Pancreas (tissue), 10 donors: Measurements from ENCODE around the gene SLC25A34. TPM values are rescaled to one million over a fixed set of nuclear protein-coding genes. Genes with fewer than 3 reads are reported as not detected.

Experiments used
- ATAC-seq, 4 donors: fragments of 200-7000 bp; cut with Tn5 transposase; one replicate each; pipeline versions ENCODE4 v1.8.0 to v1.9.1; 2020; ENCODE audit warnings: mild to moderate bottlenecking in 4 of 4, moderate library complexity in 4 of 4
- DNase-seq, 6 donors: peaks; one replicate each; pipeline ENCODE4 v3.0.0-alpha.2; 2020
- FAIRE-seq: peaks from 2 replicates; lab custom pipeline; 2012; peaks lifted over from hg19 to GRCh38; lab: Jason Lieb, UNC
- H3K27ac ChIP-seq, 4 donors: fragments of 200-600 bp; sonication (generic); 1 replicate in 3 of 4; 2 replicates in 1 of 4; pipeline versions ENCODE4 v1.5.0 to v1.8.0; 2020
- H3K27me3 ChIP-seq, 4 donors: fragments of 200-600 bp; one replicate each; pipeline ENCODE4 v1.8.0; 2021
- H3K36me3 ChIP-seq, 3 donors: fragments of 200-600 bp; sonication (generic) in 1 of 3; one replicate each; pipeline versions ENCODE4 v1.5.0 to v1.8.0; 2020 to 2021
- H3K4me1 ChIP-seq, 3 donors: fragments of 200-600 bp; one replicate each; pipeline ENCODE4 v1.8.0; 2021
- H3K4me3 ChIP-seq, 4 donors: fragments of 200-600 bp; sonication (generic) in 2 of 4; one replicate each; pipeline versions ENCODE4 v1.5.0 to v1.8.0; 2020 to 2021
- H3K9me3 ChIP-seq, 4 donors: fragments of 200-600 bp; one replicate each; pipeline ENCODE4 v1.8.0; 2021
- CTCF ChIP-seq, 4 donors: fragments of 200-600 bp; sonication (generic) in 3 of 4; IDR thresholded peaks; one replicate each; pipeline versions ENCODE4 v1.5.0 to v1.8.0; 2021; ENCODE audit warnings: antibody characterized with exemption in 4 of 4
- WGBS, 2 donors: extraction: QIAGEN DNeasy Blood & Tissue Kit; methylation state at CpG; one replicate each; pipeline ENCODE4 v1.1.7; 2013; 5-methylcytosine and 5-hydroxymethylcytosine counted together
- intact Hi-C, 3 donors: fragments of 100-400 bp; cut with DNase I; formaldehyde crosslinking; loops; one replicate each; pipeline versions ENCODE4 v1.11.1 to v1.14.2; 2022
- polyA plus RNA-seq, 2 donors: library from polyadenylated mRNA; stranded (reverse); fragments of 200-250 nt; gene quantifications; one replicate each; pipeline ENCODE4 v1.2.3, GENCODE V29; 2013
- total RNA-seq, 6 donors: library from RNA; stranded (reverse); fragmentation: NEBNext Ultra II Directional in 4 of 6; extraction: Animal tissue kit (Norgen Biotek cat#: 25700) in 4 of 6; gene quantifications; one replicate each; pipeline versions ENCODE4 v1.2.1 to v1.2.4, GENCODE V29; 2021 to 2023
- donor health status: healthy with polysubstance abuse.
- donor health status: DM: no; HTN: no; CAD: no; lungs with moderate emphysema.
- donor health status: DM: no; HTN: no; CAD: no.
- donor health status: control.
- donor health status: control.
- donor health status: Bipolar disorder and iron deficiency.
- donor health status: DM: yes; HTN: yes; CAD: no.
- donor health status: DM: no; HTN: no; CAD: no.
- donor health status: DM: no; HTN: no; CAD: no.
- donor health status: DM: yes; HTN: yes; CAD: no.

SLC25A34 gene
- total and polyA plus RNA-seq, 8 donors: 0.57 to 6.9 (median 1.9) TPM

- H3K36me3 ChIP-seq: no peaks in the 10 kb centered on the region
- H3K4me1 ChIP-seq: no peaks in the 10 kb centered on the region
- no peaks in the 10 kb centered on the region for H3K27me3 ChIP-seq
- TF ChIP-seq CTCF (IDR thresholded peaks at IDR 0.05): no peak
- DNase-seq (peak in 1 of 6 donors; percentile 49), ATAC-seq (peak; percentile 9 to 35 (median 24)), FAIRE-seq (no peak)
- peak overlapping the region in 2 of 4 donors; percentile 5 to 30 for H3K27ac ChIP-seq
- no peak overlapping the region for H3K4me3 ChIP-seq
- WGBS, 2 donors: 72 to 75% methylated on average over 19 of the region's 19 CpGs
- intact Hi-C loops: no loop called here
- H3K9me3 ChIP-seq: no peaks in the 10 kb centered on the region
Measured at GRCh38 chr1:15749399-15750291, 13.6 kb downstream of the SLC25A34 start.

GRCh38 chr1:15750924-15751323 lies 14.9 kb downstream of the SLC25A34 start:
- Histone ChIP-seq H3K27me3 (no peaks in the 10 kb centered on the region), H3K9me3 (no peaks in the 10 kb centered on the region), H3K36me3 (no peaks in the 10 kb centered on the region), H3K4me3 (no peak overlapping the region), H3K4me1 (no peaks in the 10 kb centered on the region), H3K27ac (no peak overlapping the region)
- DNase-seq (no peak), ATAC-seq (no peak), FAIRE-seq (no peak)
- 86 to 88% methylated on average over 12 of the region's 12 CpGs for WGBS, 2 donors
- intact Hi-C loops: no loop called here
- TF ChIP-seq CTCF (IDR thresholded peaks at IDR 0.05): no peak

- ATAC-seq (no peak), FAIRE-seq (no peak), DNase-seq (no peak)
- 90 to 93% methylated on average over 7 to 10 of the region's 10 CpGs for WGBS, 2 donors
- intact Hi-C loops: no loop called here
- Histone ChIP-seq H3K4me1 (no peaks in the 10 kb centered on the region), H3K27ac (no peak overlapping the region), H3K27me3 (no peaks in the 10 kb centered on the region), H3K4me3 (no peak overlapping the region), H3K36me3 (no peaks in the 10 kb centered on the region), H3K9me3 (no peaks in the 10 kb centered on the region)
- no peak for TF ChIP-seq CTCF (IDR thresholded peaks at IDR 0.05)
Measured at GRCh38 chr1:15751717-15752116, 15.7 kb downstream of the SLC25A34 start.

- FAIRE-seq: no peak
- TF ChIP-seq CTCF (IDR thresholded peaks at IDR 0.05): no peak
- WGBS, 2 donors: 84 to 85% methylated on average over 10 of the region's 10 CpGs
- intact Hi-C loops: no loop called here
- no peak overlapping the region for H3K4me3 ChIP-seq
- ATAC-seq: no peak
- peak in 1 of 6 donors; percentile 21 for DNase-seq
- H3K36me3 ChIP-seq: no peaks in the 10 kb centered on the region
- no peak overlapping the region for H3K27ac ChIP-seq
- H3K27me3 ChIP-seq: no peaks in the 10 kb centered on the region
- no peaks in the 10 kb centered on the region for H3K9me3 ChIP-seq
- no peaks in the 10 kb centered on the region for H3K4me1 ChIP-seq
Measured at GRCh38 chr1:15753776-15754175, 17.7 kb downstream of the SLC25A34 start.
